Thyroid gland (tissue), 4 donors: ENCODE results near the gene SOD1. TPM values are rescaled to one million over a fixed set of nuclear protein-coding genes. Genes with fewer than 3 reads are reported as not detected.

Source experiments
- DNase-seq, 2 donors: peaks; one replicate each; pipeline ENCODE4 v3.0.0-alpha.2; 2019
- H3K27ac ChIP-seq, 3 donors: fragments of 200-600 bp; sonication (generic); 1 replicate in 2 of 3; 2 replicates in 1 of 3; pipeline ENCODE4 v1.5.1; 2016 to 2019; ENCODE audit warnings: mild to moderate bottlenecking in 1 of 3, moderate library complexity in 1 of 3
- H3K27me3 ChIP-seq: fragments of 200-600 bp; sonication (generic); one replicate; pipeline ENCODE4 v1.5.1; 2019
- H3K36me3 ChIP-seq, 2 donors: fragments of 200-600 bp; sonication (generic); one replicate each; pipeline ENCODE4 v1.5.1; 2016 to 2019
- H3K4me1 ChIP-seq, 2 donors: fragments of 200-600 bp; sonication (generic); one replicate each; pipeline ENCODE4 v1.5.1; 2017 to 2019
- H3K4me3 ChIP-seq, 3 donors: fragments of 200-600 bp; sonication (generic); replicated peaks in 1 of 3; 1 replicate in 2 of 3; 2 replicates in 1 of 3; pipeline ENCODE4 v1.5.1; 2016; ENCODE audit warnings: mild to moderate bottlenecking in 1 of 3
- H3K9me3 ChIP-seq: fragments of 200-600 bp; sonication (generic); one replicate; pipeline ENCODE4 v1.5.1; 2017
- POLR2A ChIP-seq, 2 donors: fragments of 450-650 bp; IDR thresholded peaks; one replicate each; pipeline ENCODE4 v1.6.1; 2017; ENCODE audit warnings: antibody characterized with exemption in 2 of 2, mild to moderate bottlenecking in 2 of 2, moderate library complexity in 1 of 2
- WGBS, 2 donors: methylation state at CpG; one replicate each; pipeline ENCODE4 v1.1.5; 2017; 5-methylcytosine and 5-hydroxymethylcytosine counted together
- intact Hi-C: fragments of 100-400 bp; cut with DNase I; formaldehyde crosslinking; loops from one replicate; pipeline ENCODE4 v1.15.1; 2023
- total RNA-seq, 4 donors: library from RNA; depleted of rRNA; stranded (reverse); fragments of >200 nt; gene quantifications; one replicate each; pipeline ENCODE4 v1.2.3, GENCODE V29; 2016
- TF ChIP-seq, protein P1 (sequence below), 6 experiments: fragments of 200-600 bp in 3 of 6; fragments of 450-650 bp in 3 of 6; sonication (generic) in 3 of 6; IDR thresholded peaks; one replicate each; pipeline ENCODE4 v1.5.1; 2016 to 2019; ENCODE audit warnings: antibody characterized with exemption in 6 of 6, mild to moderate bottlenecking in 2 of 6, inconsistent platforms in 1 of 6, moderate library complexity in 1 of 6

SOD1 gene
- total RNA-seq, 4 donors from 2014 or later, result 147 to 331 (median 261) TPM

DNA sequence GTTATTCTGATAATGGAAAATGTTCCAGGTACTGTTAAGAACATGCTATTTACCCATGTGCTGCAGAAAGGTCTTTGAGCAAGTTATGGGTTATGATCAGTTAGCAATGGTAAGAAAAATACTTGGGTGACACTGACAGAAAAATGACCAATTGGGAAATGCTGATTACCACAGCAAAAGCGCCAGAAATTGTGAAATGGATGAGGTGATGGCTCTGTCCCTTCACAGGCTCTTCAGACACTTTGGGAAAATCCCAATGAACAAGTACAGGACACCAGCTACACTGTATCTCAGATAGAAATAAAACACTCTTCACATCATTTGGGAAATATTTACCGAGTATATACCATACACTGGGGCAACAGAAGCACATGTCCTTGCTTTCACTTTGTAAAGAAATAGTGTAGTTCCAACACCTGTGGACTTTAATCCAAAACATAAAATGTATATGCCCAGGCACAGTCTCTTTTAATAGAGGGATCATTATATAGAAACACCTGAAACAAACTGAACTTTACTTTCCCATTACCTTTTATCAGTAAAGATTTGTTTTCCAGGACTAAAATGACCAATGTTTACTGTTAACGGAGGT, 13.9 kb downstream of the SOD1 start:
- intact Hi-C loops, result no loop called here

DNA sequence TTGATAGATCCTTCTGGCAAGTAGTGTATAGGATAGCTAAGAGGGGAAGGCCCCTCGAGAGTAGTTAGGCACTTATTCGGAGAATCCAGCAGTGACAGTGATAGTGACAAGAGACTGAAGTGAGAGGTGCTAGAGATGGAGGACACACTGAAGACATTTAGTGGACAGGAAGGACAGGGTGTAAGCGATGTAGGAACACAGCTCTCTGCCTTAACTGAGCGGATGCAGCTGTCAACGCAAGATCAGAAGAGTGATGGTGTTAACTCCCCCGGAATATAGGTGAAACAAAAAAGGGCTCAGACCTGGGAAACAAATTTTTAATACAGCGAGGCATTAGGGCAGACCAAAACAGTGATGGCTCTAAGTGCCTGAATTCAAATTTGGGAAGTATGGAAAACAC, 15.8 kb downstream of the SOD1 start:
- no peak for DNase-seq
- TF ChIP-seq POLR2A (IDR thresholded peaks at IDR 0.05), result no peak
- TF ChIP-seq, protein P1, sequence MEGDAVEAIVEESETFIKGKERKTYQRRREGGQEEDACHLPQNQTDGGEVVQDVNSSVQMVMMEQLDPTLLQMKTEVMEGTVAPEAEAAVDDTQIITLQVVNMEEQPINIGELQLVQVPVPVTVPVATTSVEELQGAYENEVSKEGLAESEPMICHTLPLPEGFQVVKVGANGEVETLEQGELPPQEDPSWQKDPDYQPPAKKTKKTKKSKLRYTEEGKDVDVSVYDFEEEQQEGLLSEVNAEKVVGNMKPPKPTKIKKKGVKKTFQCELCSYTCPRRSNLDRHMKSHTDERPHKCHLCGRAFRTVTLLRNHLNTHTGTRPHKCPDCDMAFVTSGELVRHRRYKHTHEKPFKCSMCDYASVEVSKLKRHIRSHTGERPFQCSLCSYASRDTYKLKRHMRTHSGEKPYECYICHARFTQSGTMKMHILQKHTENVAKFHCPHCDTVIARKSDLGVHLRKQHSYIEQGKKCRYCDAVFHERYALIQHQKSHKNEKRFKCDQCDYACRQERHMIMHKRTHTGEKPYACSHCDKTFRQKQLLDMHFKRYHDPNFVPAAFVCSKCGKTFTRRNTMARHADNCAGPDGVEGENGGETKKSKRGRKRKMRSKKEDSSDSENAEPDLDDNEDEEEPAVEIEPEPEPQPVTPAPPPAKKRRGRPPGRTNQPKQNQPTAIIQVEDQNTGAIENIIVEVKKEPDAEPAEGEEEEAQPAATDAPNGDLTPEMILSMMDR (IDR thresholded peaks at IDR 0.05), result no peak
- 91 to 93% methylated on average over 7 of the region's 7 CpGs for WGBS, 2 donors
- no peak overlapping the region for H3K4me3 ChIP-seq
- H3K9me3 ChIP-seq, result no peaks in the 10 kb centered on the region
- no peak overlapping the region for H3K27ac ChIP-seq
- H3K4me1 ChIP-seq, result no peaks in the 10 kb centered on the region
- intact Hi-C loops, result no loop called here
- H3K36me3 ChIP-seq, result peaks cover 0 to 5% of the 10 kb centered on the region in 2 donors
- H3K27me3 ChIP-seq, result no peaks in the 10 kb centered on the region

More for the DNA sequence above, 13.9 kb downstream of the SOD1 start:
- TF ChIP-seq, protein P1 (IDR thresholded peaks at IDR 0.05), result no peak
- TF ChIP-seq POLR2A (IDR thresholded peaks at IDR 0.05), result no peak
- Histone ChIP-seq H3K9me3 (no peaks in the 10 kb centered on the region), H3K36me3 (peaks cover 10 to 11% of the 10 kb centered on the region in 2 donors), H3K27ac (no peak overlapping the region), H3K4me1 (no peaks in the 10 kb centered on the region), H3K27me3 (no peaks in the 10 kb centered on the region), H3K4me3 (no peak overlapping the region)
- 89 to 94% methylated on average over 3 of the region's 3 CpGs for WGBS, 2 donors
- DNase-seq, result no peak

DNA sequence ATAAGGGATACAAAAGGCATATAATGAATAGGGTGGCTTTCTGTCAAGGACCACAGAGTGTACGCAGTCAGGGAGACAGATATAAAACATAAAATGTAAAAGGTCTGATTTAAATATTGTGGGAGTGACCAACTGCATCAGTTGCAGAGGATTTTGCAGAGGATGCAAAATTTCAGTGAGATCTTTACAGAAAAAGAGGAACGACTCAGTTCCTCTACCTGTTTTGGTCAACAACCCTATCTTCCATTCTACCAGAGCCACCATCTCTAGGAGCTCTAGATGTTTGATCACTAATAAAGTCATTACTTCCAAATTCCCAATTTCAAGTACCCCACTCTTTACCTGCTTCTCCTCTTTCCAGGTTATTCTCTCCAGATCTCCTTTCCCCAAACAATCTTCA, 16.5 kb downstream of the SOD1 start:
- H3K4me1 ChIP-seq, result no peaks in the 10 kb centered on the region
- WGBS, 2 donors, result 93 to 99% methylated on average over 2 of the region's 2 CpGs

DNA sequence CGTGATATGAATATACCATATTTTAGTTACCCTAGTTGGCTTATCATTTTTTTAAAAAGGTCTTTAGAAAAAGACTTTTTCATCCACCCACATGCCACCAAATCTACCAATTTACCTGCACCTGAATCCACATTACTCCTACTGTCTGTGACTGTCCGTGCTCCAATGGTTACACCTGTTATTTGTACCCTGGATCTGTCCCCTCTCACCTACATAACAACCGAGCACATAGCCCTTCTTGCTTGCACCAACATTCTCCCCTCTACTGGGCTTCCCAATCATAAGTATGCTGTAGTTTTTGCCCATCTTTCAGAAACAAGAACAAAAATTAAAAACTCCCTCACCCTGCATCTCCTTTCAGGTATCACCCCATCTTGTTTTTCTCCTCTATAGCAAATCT, 17.6 kb downstream of the SOD1 start:
- DNase-seq, result no peak
- Histone ChIP-seq H3K27me3 (no peaks in the 10 kb centered on the region), H3K4me1 (no peaks in the 10 kb centered on the region), H3K4me3 (no peak overlapping the region), H3K9me3 (no peaks in the 10 kb centered on the region), H3K36me3 (peaks cover under 1 to 2% of the 10 kb centered on the region in 2 donors), H3K27ac (no peak overlapping the region)
- 97 to 98% methylated on average over 3 of the region's 3 CpGs for WGBS, 2 donors
- TF ChIP-seq, protein P1 (IDR thresholded peaks at IDR 0.05), result no peak
- TF ChIP-seq POLR2A (IDR thresholded peaks at IDR 0.05), result no peak
- intact Hi-C loops, result no loop called here

More for the DNA sequence above, 16.5 kb downstream of the SOD1 start:
- TF ChIP-seq, protein P1 (IDR thresholded peaks at IDR 0.05), result no peak
- TF ChIP-seq POLR2A (IDR thresholded peaks at IDR 0.05), result no peak
- no peaks in the 10 kb centered on the region for H3K9me3 ChIP-seq
- H3K36me3 ChIP-seq, result peaks cover 0 to 5% of the 10 kb centered on the region in 2 donors
- H3K27ac ChIP-seq, result no peak overlapping the region
- intact Hi-C loops, result no loop called here
- H3K27me3 ChIP-seq, result no peaks in the 10 kb centered on the region
- no peak for DNase-seq
- H3K4me3 ChIP-seq, result no peak overlapping the region

DNA sequence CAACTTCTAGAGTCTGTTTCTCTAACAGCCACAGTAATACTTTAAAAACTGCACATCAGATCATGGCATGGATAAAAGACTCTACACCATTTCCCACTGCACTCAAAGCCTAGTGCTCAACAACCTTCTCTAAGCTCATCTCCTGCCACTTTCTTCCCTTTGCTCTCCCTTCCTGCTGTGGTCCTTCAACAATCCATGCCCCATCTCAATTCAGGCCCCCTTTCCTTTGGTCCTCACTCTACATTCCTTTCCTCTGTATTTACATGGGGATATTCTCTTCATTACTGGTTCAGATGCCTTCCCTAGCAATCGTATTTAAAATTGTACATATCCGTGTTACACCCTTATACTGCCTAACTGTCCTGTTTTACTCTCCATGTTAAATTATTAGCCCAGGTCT, 19.0 kb downstream of the SOD1 start:
- H3K4me3 ChIP-seq, result no peak overlapping the region
- H3K27me3 ChIP-seq, result no peaks in the 10 kb centered on the region
- no peak overlapping the region for H3K27ac ChIP-seq
- intact Hi-C loops, result no loop called here
- DNase-seq, result no peak
- H3K36me3 ChIP-seq, result peaks cover 6 to 13% of the 10 kb centered on the region in 2 donors
- no peaks in the 10 kb centered on the region for H3K4me1 ChIP-seq
- TF ChIP-seq POLR2A (IDR thresholded peaks at IDR 0.05), result no peak
- TF ChIP-seq, protein P1 (IDR thresholded peaks at IDR 0.05), result no peak
- no peaks in the 10 kb centered on the region for H3K9me3 ChIP-seq
- 94 to 95% methylated on average over 2 of the region's 2 CpGs for WGBS, 2 donors
